GM23338 (cell line): ENCODE data around the gene TIMP3. TPM values are rescaled to one million over a fixed set of nuclear protein-coding genes. Genes with fewer than 3 reads are reported as not detected.

Source experiments
- ATAC-seq: fragments of 200-7000 bp; cut with Tn5 transposase; 3 replicates; pipeline ENCODE4 v1.9.1; 2020
- DNase-seq: peaks from one replicate; pipeline ENCODE4 v3.0.0-alpha.2; 2015; ENCODE audit warnings: low spot score
- H2AFZ ChIP-seq: fragments of 200-600 bp; sonication (generic); 2 replicates; pipeline ENCODE4 v1.8.0; 2016; ENCODE audit warnings: antibody characterized with exemption, mild to moderate bottlenecking, moderate library complexity
- H3F3A ChIP-seq: fragments of 200-600 bp; sonication (generic); replicated peaks from 2 replicates; pipeline ENCODE4 v1.8.0; 2017; ENCODE audit warnings: antibody characterized with exemption, mixed run types, low read depth
- H3K27ac ChIP-seq: fragments of 200-600 bp; sonication (generic); 2 replicates; pipeline ENCODE4 v1.6.1; 2016; ENCODE audit warnings: low read depth
- H3K27me3 ChIP-seq: fragments of 200-600 bp; sonication (generic); 2 replicates; pipeline ENCODE4 v1.8.0; 2016; ENCODE audit warnings: mild to moderate bottlenecking, mixed run types, moderate library complexity; ENCODE audit not compliant: insufficient read depth
- H3K36me3 ChIP-seq: fragments of 200-600 bp; sonication (generic); 2 replicates; pipeline ENCODE4 v1.8.0; 2016; ENCODE audit warnings: mild to moderate bottlenecking; ENCODE audit not compliant: insufficient read depth
- H3K4me1 ChIP-seq: fragments of 200-600 bp; sonication (generic); 2 replicates; pipeline ENCODE4 v1.8.0; 2016; ENCODE audit warnings: mild to moderate bottlenecking, moderate library complexity; ENCODE audit not compliant: insufficient read depth
- H3K4me2 ChIP-seq: fragments of 200-600 bp; sonication (generic); 2 replicates; pipeline ENCODE4 v1.7.1; 2017; ENCODE audit warnings: mixed run types
- H3K4me3 ChIP-seq: fragments of 200-600 bp; sonication (generic); 2 replicates; pipeline ENCODE4 v1.6.1; 2016; ENCODE audit warnings: mixed run types
- H3K79me2 ChIP-seq: fragments of 200-600 bp; sonication (generic); replicated peaks from 2 replicates; pipeline ENCODE4 v1.8.0; 2017; ENCODE audit warnings: mild to moderate bottlenecking; ENCODE audit not compliant: insufficient read depth
- H3K9me2 ChIP-seq: fragments of 200-600 bp; sonication (generic); 2 replicates; pipeline ENCODE4 v1.8.0; 2017; ENCODE audit not compliant: insufficient read depth
- H4K20me1 ChIP-seq: fragments of 200-600 bp; sonication (generic); replicated peaks from 2 replicates; pipeline ENCODE4 v1.8.0; 2017; ENCODE audit warnings: mild to moderate bottlenecking; ENCODE audit not compliant: insufficient read depth
- H3K27ac Mint-ChIP-seq: 2 replicates; pipeline ENCODE4 v1.8.0; 2020; ENCODE audit warnings: inconsistent platforms, mild to moderate bottlenecking, moderate library complexity, mixed read lengths
- H3K27me3 Mint-ChIP-seq: 3 replicates; pipeline ENCODE4 v1.8.0; 2022; ENCODE audit warnings: low read depth, mild to moderate bottlenecking, moderate library complexity, mixed read lengths, inconsistent platforms; ENCODE audit not compliant: insufficient read depth, poor library complexity
- H3K36me3 Mint-ChIP-seq: 3 replicates; pipeline ENCODE4 v1.8.0; 2021; ENCODE audit warnings: low read depth, mild to moderate bottlenecking, inconsistent platforms, moderate library complexity, mixed read lengths
- H3K4me1 Mint-ChIP-seq: 3 replicates; pipeline ENCODE4 v1.8.0; 2020; ENCODE audit warnings: mild to moderate bottlenecking, inconsistent platforms, mixed read lengths
- H3K4me3 Mint-ChIP-seq: 3 replicates; pipeline ENCODE4 v1.8.0; 2021; ENCODE audit warnings: moderate library complexity, mild to moderate bottlenecking, inconsistent platforms, mixed read lengths
- H3K9me3 Mint-ChIP-seq: 3 replicates; pipeline ENCODE4 v1.8.0; 2020; ENCODE audit warnings: moderate library complexity, mild to moderate bottlenecking, inconsistent platforms, mixed read lengths
- CREB1 ChIP-seq: fragments of 250-450 bp; sonication (Bioruptor Pico); IDR thresholded peaks from 2 replicates; pipeline ENCODE4 v1.5.0; 2020; ENCODE audit warnings: low read depth, mild to moderate bottlenecking, moderate library complexity
- EZH2phosphoT487 ChIP-seq: fragments of 200-600 bp; sonication (generic); IDR thresholded peaks from one replicate; pipeline ENCODE4 v1.8.1; 2018; ENCODE audit warnings: antibody characterized with exemption; ENCODE audit not compliant: unreplicated experiment
- JUNB ChIP-seq: IDR thresholded peaks from one replicate; pipeline ENCODE4 v1.6.1; 2016; ENCODE audit warnings: antibody characterized with exemption; ENCODE audit not compliant: unreplicated experiment
- NANOG ChIP-seq: IDR thresholded peaks from 2 replicates; pipeline ENCODE4 v1.6.1; 2016; ENCODE audit warnings: antibody characterized with exemption, borderline replicate concordance
- POLR2AphosphoS5 ChIP-seq: IDR thresholded peaks from 2 replicates; pipeline ENCODE4 v1.6.1; 2016; ENCODE audit warnings: antibody characterized with exemption, low read depth
- STAT1 ChIP-seq: IDR thresholded peaks from one replicate; pipeline ENCODE4 v1.6.1; 2016; ENCODE audit warnings: antibody characterized with exemption; ENCODE audit not compliant: unreplicated experiment
- ZNF331 ChIP-seq: fragments of 250-450 bp; sonication (Bioruptor Pico); IDR thresholded peaks from 2 replicates; pipeline ENCODE4 v1.5.0; 2020; ENCODE audit warnings: low read depth, mild to moderate bottlenecking, moderate library complexity
- polyA plus RNA-seq: library from polyadenylated mRNA; unstranded; fragments of >200 nt; fragmentation: Nextera tagmentation; extraction: Ambion mirVana; gene quantifications from 2 replicates; pipeline ENCODE4 v1.2.1, GENCODE V29; 2016
- total RNA-seq: library from RNA; depleted of rRNA; stranded (reverse); fragments of >200 nt; shearing (Covaris generic); gene quantifications from 2 replicates; pipeline ENCODE4 v1.2.3, GENCODE V29; 2014
- TF ChIP-seq, protein P1 (sequence below): IDR thresholded peaks from 2 replicates; pipeline ENCODE4 v1.6.1; 2016; ENCODE audit warnings: antibody characterized with exemption
- TF ChIP-seq, protein P2 (sequence below), 2 experiments: fragments of 200-600 bp in 1 of 2; sonication (generic) in 1 of 2; conservative IDR thresholded peaks; 2 replicates each; pipeline versions ENCODE4 v1.5.1 to v1.6.1; 2016 to 2017; ENCODE audit warnings: antibody characterized with exemption in 2 of 2, low read depth in 2 of 2, mild to moderate bottlenecking in 2 of 2, moderate library complexity in 1 of 2
- TF ChIP-seq, protein P3 (sequence below): fragments of 250-450 bp; sonication (Bioruptor Pico); IDR thresholded peaks from 2 replicates; pipeline ENCODE4 v1.5.0; 2020; ENCODE audit warnings: mild to moderate bottlenecking, moderate library complexity

The TIMP3 gene
- total and polyA plus RNA-seq, 2 experiments from 2014 or later, result 1.4 to 4.3 TPM

DNA sequence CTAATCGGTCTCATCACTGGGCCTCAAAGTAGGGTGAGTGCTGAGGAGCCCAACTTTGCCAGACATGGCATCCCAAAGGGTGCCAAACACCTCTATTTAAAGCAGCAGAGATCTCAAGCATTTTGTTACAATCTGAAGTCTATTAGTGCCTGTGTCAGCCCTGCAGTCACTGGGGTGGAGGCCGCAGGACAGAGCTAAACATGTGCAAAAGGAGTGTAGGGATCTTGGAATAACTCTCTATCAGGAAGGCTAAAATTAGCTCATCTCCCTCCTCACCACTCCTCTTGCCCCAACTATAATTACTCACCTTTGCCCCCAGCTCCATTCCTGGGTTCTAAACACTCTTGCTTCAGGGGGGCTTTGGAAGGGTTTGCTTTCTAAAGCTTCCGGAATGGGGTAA lies 87.5 kb downstream of the TIMP3 start:
- Histone ChIP-seq H3K36me3 (no peaks in the 10 kb centered on the region), H2AFZ (no peak overlapping the region), H3K4me2 (no peak overlapping the region), H3K27ac (no peak overlapping the region), H3K79me2 (no peaks in the 10 kb centered on the region), H3K9me2 (no peaks in the 10 kb centered on the region), H3F3A (no peaks in the 10 kb centered on the region), H3K4me3 (no peak overlapping the region), H3K4me1 (no peaks in the 10 kb centered on the region), H4K20me1 (peaks cover 12% of the 10 kb centered on the region; the same call in 1 of the 2 replicates), H3K27me3 (no peaks in the 10 kb centered on the region)
- ATAC-seq, result no peak
- H3K9me3 Mint-ChIP-seq, result no peaks in the 10 kb centered on the region
- H3K4me3 Mint-ChIP-seq, result no peak overlapping the region
- TF ChIP-seq, protein P1, sequence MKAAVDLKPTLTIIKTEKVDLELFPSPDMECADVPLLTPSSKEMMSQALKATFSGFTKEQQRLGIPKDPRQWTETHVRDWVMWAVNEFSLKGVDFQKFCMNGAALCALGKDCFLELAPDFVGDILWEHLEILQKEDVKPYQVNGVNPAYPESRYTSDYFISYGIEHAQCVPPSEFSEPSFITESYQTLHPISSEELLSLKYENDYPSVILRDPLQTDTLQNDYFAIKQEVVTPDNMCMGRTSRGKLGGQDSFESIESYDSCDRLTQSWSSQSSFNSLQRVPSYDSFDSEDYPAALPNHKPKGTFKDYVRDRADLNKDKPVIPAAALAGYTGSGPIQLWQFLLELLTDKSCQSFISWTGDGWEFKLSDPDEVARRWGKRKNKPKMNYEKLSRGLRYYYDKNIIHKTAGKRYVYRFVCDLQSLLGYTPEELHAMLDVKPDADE, result no peak
- TF ChIP-seq EZH2phosphoT487 (no peak), STAT1 (no peak), JUNB (no peak), CREB1 (CRISPR knock-in tag) (no peak), POLR2AphosphoS5 (no peak), NANOG (no peak), ZNF331 (CRISPR knock-in tag) (no peak)
- TF ChIP-seq, protein P2, sequence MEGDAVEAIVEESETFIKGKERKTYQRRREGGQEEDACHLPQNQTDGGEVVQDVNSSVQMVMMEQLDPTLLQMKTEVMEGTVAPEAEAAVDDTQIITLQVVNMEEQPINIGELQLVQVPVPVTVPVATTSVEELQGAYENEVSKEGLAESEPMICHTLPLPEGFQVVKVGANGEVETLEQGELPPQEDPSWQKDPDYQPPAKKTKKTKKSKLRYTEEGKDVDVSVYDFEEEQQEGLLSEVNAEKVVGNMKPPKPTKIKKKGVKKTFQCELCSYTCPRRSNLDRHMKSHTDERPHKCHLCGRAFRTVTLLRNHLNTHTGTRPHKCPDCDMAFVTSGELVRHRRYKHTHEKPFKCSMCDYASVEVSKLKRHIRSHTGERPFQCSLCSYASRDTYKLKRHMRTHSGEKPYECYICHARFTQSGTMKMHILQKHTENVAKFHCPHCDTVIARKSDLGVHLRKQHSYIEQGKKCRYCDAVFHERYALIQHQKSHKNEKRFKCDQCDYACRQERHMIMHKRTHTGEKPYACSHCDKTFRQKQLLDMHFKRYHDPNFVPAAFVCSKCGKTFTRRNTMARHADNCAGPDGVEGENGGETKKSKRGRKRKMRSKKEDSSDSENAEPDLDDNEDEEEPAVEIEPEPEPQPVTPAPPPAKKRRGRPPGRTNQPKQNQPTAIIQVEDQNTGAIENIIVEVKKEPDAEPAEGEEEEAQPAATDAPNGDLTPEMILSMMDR (conservative IDR thresholded peaks at IDR 0.05; ENCODE audit: low read depth in 2 of 2), result no peak
- TF ChIP-seq, protein P3, sequence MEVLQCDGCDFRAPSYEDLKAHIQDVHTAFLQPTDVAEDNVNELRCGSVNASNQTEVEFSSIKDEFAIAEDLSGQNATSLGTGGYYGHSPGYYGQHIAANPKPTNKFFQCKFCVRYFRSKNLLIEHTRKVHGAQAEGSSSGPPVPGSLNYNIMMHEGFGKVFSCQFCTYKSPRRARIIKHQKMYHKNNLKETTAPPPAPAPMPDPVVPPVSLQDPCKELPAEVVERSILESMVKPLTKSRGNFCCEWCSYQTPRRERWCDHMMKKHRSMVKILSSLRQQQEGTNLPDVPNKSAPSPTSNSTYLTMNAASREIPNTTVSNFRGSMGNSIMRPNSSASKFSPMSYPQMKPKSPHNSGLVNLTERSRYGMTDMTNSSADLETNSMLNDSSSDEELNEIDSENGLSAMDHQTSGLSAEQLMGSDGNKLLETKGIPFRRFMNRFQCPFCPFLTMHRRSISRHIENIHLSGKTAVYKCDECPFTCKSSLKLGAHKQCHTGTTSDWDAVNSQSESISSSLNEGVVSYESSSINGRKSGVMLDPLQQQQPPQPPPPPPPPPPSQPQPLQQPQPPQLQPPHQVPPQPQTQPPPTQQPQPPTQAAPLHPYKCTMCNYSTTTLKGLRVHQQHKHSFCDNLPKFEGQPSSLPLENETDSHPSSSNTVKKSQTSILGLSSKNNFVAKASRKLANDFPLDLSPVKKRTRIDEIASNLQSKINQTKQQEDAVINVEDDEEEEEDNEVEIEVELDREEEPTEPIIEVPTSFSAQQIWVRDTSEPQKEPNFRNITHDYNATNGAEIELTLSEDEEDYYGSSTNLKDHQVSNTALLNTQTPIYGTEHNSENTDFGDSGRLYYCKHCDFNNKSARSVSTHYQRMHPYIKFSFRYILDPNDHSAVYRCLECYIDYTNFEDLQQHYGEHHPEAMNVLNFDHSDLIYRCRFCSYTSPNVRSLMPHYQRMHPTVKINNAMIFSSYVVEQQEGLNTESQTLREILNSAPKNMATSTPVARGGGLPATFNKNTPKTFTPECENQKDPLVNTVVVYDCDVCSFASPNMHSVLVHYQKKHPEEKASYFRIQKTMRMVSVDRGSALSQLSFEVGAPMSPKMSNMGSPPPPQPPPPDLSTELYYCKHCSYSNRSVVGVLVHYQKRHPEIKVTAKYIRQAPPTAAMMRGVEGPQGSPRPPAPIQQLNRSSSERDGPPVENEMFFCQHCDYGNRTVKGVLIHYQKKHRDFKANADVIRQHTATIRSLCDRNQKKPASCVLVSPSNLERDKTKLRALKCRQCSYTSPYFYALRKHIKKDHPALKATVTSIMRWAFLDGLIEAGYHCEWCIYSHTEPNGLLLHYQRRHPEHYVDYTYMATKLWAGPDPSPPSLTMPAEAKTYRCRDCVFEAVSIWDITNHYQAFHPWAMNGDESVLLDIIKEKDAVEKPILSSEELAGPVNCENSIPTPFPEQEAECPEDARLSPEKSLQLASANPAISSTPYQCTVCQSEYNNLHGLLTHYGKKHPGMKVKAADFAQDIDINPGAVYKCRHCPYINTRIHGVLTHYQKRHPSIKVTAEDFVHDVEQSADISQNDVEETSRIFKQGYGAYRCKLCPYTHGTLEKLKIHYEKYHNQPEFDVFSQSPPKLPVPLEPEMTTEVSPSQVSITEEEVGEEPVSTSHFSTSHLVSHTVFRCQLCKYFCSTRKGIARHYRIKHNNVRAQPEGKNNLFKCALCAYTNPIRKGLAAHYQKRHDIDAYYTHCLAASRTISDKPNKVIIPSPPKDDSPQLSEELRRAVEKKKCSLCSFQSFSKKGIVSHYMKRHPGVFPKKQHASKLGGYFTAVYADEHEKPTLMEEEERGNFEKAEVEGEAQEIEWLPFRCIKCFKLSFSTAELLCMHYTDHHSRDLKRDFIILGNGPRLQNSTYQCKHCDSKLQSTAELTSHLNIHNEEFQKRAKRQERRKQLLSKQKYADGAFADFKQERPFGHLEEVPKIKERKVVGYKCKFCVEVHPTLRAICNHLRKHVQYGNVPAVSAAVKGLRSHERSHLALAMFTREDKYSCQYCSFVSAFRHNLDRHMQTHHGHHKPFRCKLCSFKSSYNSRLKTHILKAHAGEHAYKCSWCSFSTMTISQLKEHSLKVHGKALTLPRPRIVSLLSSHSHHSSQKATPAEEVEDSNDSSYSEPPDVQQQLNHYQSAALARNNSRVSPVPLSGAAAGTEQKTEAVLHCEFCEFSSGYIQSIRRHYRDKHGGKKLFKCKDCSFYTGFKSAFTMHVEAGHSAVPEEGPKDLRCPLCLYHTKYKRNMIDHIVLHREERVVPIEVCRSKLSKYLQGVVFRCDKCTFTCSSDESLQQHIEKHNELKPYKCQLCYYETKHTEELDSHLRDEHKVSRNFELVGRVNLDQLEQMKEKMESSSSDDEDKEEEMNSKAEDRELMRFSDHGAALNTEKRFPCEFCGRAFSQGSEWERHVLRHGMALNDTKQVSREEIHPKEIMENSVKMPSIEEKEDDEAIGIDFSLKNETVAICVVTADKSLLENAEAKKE (CRISPR knock-in tag), result no peak
- no peaks in the 10 kb centered on the region for H3K4me1 Mint-ChIP-seq
- no peak for DNase-seq
- H3K27ac Mint-ChIP-seq, result no peak overlapping the region
- no peaks in the 10 kb centered on the region; the same call in 2 of the 3 replicates for H3K36me3 Mint-ChIP-seq
- H3K27me3 Mint-ChIP-seq, result no peaks in the 10 kb centered on the region
